ENCODE measurements around the gene SAP30L. TPM values are rescaled to one million over a fixed set of nuclear protein-coding genes. Genes with fewer than 3 reads are reported as not detected.

SAP30L gene
- total RNA-seq, 1 donor from 2014 or later: 9.1 TPM

GRCh38 chr5:154479160-154479943, 33.6 kb downstream of the SAP30L start:
- H3K4me3 ChIP-seq (ENCODE audit: low read depth, low read length): no peak overlapping the region
- DNase-seq (ENCODE audit: low read depth): no peak
- no peak for TF ChIP-seq CTCF (conservative IDR thresholded peaks at IDR 0.05; ENCODE audit: low read depth, low read length)

- H3K4me3 ChIP-seq (ENCODE audit: low read depth, low read length): no peak overlapping the region
- no peak for TF ChIP-seq CTCF (conservative IDR thresholded peaks at IDR 0.05; ENCODE audit: low read depth, low read length)
- no peak for DNase-seq (ENCODE audit: low read depth)
Observed at GRCh38 chr5:154479944-154480750, 34.4 kb downstream of the SAP30L start.

GRCh38 chr5:154480847-154481246, 35.0 kb downstream of the SAP30L start:
- no peak overlapping the region for H3K4me3 ChIP-seq (ENCODE audit: low read depth, low read length)
- no peak for DNase-seq (ENCODE audit: low read depth)
- no peak for TF ChIP-seq CTCF (conservative IDR thresholded peaks at IDR 0.05; ENCODE audit: low read depth, low read length)

GRCh38 chr5:154481584-154482381, 36.0 kb downstream of the SAP30L start:
- no peak for DNase-seq (ENCODE audit: low read depth)
- TF ChIP-seq CTCF (conservative IDR thresholded peaks at IDR 0.05; ENCODE audit: low read depth, low read length): no peak
- no peak overlapping the region for H3K4me3 ChIP-seq (ENCODE audit: low read depth, low read length)

GRCh38 chr5:154482528-154483449, 37.0 kb downstream of the SAP30L start:
- no peak for DNase-seq (ENCODE audit: low read depth)
- no peak for TF ChIP-seq CTCF (conservative IDR thresholded peaks at IDR 0.05; ENCODE audit: low read depth, low read length)
- H3K4me3 ChIP-seq (ENCODE audit: low read depth, low read length): no peak overlapping the region
